ENCODE data around the gene TTBK1.

Gene TTBK1

GRCh38 chr6:43242908-43243663 is at the start of gene TTBK1:
TTBK1 (plus strand) TSS chr6:43243481; CDS start chr6:43246661, 3,180 bp downstream.
- DNase-seq, result no peak

GRCh38 chr6:43193929-43194328 is 49.4 kb upstream of the TTBK1 start:
- DNase-seq, result no peak

GRCh38 chr6:43196337-43196736 is 46.9 kb upstream of the TTBK1 start:
- no peak for DNase-seq

- DNase-seq, result no peak
Observed at GRCh38 chr6:43199912-43200311, 43.4 kb upstream of the TTBK1 start.

- no peak for DNase-seq
Observed at GRCh38 chr6:43200541-43200940, 42.7 kb upstream of the TTBK1 start.

- no peak for DNase-seq
Observed at GRCh38 chr6:43202451-43202850, 40.8 kb upstream of the TTBK1 start.

GRCh38 chr6:43203029-43203717 is 40.1 kb upstream of the TTBK1 start:
- DNase-seq, result no peak

- DNase-seq, result no peak
Observed at GRCh38 chr6:43203718-43204095, 39.6 kb upstream of the TTBK1 start.

- DNase-seq, result no peak
Observed at GRCh38 chr6:43204271-43205105, 38.8 kb upstream of the TTBK1 start.

- DNase-seq, result no peak
Observed at GRCh38 chr6:43205849-43206248, 37.4 kb upstream of the TTBK1 start.

GRCh38 chr6:43207286-43207685 is 36.0 kb upstream of the TTBK1 start:
- no peak for DNase-seq

GRCh38 chr6:43211955-43212354 is 31.3 kb upstream of the TTBK1 start:
- no peak for DNase-seq

- no peak for DNase-seq
Observed at GRCh38 chr6:43213431-43213830, 29.9 kb upstream of the TTBK1 start.

GRCh38 chr6:43215066-43215465 is 28.2 kb upstream of the TTBK1 start:
- no peak for DNase-seq

GRCh38 chr6:43216200-43216599 is 27.1 kb upstream of the TTBK1 start:
- no peak for DNase-seq

- DNase-seq, result no peak
Observed at GRCh38 chr6:43217351-43217750, 25.9 kb upstream of the TTBK1 start.

- DNase-seq, result no peak
Observed at GRCh38 chr6:43219119-43219518, 24.2 kb upstream of the TTBK1 start.

- no peak for DNase-seq
Observed at GRCh38 chr6:43219814-43220213, 23.5 kb upstream of the TTBK1 start.

GRCh38 chr6:43220439-43220951 is 22.8 kb upstream of the TTBK1 start:
- no peak for DNase-seq

GRCh38 chr6:43221046-43221972 is 22.0 kb upstream of the TTBK1 start:
- DNase-seq, result no peak

- no peak for DNase-seq
Observed at GRCh38 chr6:43222418-43223059, 20.7 kb upstream of the TTBK1 start.

GRCh38 chr6:43223175-43223574 is 20.1 kb upstream of the TTBK1 start:
- DNase-seq, result no peak

Measured in NCI-H2107 (cell line).